ENCODE results near the gene SLCO2A1.

The SLCO2A1 gene

DNA sequence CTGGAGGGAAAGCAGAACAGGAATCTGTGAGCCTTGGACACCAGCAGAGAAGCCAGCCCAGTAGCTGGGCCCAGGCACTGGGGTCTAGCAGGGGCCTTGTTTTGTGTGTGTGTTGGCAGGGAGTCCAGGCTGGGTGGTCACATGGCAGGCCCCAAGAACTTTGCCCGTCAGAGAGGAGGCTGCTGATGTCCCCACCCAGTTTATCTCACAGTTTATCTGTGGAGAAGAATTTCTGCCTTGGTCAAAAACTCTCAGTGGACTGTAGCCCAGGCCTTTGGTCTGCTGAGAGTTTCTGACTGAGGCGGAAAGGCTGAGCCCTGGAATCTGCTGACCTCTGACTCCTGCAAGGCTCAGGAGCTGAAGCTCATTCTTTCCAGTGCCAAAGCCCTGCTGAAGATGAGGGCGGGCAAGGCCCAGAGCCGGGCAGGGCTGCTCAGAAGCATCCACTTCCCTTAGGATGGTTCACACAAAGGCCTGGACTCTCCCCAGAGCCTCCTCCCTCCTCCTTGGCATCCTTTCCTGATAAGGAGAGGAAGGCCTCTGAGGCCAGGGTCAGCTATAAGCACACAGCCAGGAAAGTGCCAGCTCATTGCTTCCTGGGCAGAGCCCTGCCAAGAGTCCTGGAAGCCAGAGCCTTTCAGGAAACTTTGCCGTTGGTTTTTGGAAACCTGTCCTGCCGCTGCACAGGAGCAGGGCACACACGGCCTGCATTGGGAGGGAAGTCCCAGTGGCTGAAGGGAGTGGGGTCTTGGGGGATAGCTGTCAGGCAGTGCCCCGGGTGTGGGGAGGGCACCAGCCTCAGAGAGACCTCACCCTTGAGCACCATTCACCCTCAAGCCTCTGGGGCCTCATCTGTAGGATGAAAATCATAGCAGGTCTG, 37.2 kb upstream of the SLCO2A1 start:
- TF ChIP-seq GLIS3 (CRISPR knock-in tag; IDR thresholded peaks at IDR 0.05) (no peak), ZNF70 (CRISPR knock-in tag; IDR thresholded peaks at IDR 0.05) (no peak), ISL1 (CRISPR knock-in tag; IDR thresholded peaks at IDR 0.05) (no peak), CSDC2 (CRISPR knock-in tag; IDR thresholded peaks at IDR 0.05) (no peak), ZC3H10 (CRISPR knock-in tag; IDR thresholded peaks at IDR 0.05) (no peak), SNAI2 (CRISPR knock-in tag; IDR thresholded peaks at IDR 0.05) (no peak), ZNF565 (CRISPR knock-in tag; conservative IDR thresholded peaks at IDR 0.05; ENCODE audit: low read depth) (no peak), RARB (CRISPR knock-in tag; IDR thresholded peaks at IDR 0.05) (no peak), TOX (CRISPR knock-in tag; IDR thresholded peaks at IDR 0.05; ENCODE audit: borderline replicate concordance) (no peak)
- TF ChIP-seq, protein P1, sequence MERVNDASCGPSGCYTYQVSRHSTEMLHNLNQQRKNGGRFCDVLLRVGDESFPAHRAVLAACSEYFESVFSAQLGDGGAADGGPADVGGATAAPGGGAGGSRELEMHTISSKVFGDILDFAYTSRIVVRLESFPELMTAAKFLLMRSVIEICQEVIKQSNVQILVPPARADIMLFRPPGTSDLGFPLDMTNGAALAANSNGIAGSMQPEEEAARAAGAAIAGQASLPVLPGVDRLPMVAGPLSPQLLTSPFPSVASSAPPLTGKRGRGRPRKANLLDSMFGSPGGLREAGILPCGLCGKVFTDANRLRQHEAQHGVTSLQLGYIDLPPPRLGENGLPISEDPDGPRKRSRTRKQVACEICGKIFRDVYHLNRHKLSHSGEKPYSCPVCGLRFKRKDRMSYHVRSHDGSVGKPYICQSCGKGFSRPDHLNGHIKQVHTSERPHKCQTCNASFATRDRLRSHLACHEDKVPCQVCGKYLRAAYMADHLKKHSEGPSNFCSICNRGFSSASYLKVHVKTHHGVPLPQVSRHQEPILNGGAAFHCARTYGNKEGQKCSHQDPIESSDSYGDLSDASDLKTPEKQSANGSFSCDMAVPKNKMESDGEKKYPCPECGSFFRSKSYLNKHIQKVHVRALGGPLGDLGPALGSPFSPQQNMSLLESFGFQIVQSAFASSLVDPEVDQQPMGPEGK (CRISPR knock-in tag; IDR thresholded peaks at IDR 0.05; ENCODE audit: borderline replicate concordance), result no peak
- TF ChIP-seq, protein P2, sequence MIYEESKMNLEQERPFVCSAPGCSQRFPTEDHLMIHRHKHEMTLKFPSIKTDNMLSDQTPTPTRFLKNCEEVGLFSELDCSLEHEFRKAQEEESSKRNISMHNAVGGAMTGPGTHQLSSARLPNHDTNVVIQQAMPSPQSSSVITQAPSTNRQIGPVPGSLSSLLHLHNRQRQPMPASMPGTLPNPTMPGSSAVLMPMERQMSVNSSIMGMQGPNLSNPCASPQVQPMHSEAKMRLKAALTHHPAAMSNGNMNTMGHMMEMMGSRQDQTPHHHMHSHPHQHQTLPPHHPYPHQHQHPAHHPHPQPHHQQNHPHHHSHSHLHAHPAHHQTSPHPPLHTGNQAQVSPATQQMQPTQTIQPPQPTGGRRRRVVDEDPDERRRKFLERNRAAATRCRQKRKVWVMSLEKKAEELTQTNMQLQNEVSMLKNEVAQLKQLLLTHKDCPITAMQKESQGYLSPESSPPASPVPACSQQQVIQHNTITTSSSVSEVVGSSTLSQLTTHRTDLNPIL (CRISPR knock-in tag; IDR thresholded peaks at IDR 0.05; ENCODE audit: low read depth), result no peak
- TF ChIP-seq, protein P3, sequence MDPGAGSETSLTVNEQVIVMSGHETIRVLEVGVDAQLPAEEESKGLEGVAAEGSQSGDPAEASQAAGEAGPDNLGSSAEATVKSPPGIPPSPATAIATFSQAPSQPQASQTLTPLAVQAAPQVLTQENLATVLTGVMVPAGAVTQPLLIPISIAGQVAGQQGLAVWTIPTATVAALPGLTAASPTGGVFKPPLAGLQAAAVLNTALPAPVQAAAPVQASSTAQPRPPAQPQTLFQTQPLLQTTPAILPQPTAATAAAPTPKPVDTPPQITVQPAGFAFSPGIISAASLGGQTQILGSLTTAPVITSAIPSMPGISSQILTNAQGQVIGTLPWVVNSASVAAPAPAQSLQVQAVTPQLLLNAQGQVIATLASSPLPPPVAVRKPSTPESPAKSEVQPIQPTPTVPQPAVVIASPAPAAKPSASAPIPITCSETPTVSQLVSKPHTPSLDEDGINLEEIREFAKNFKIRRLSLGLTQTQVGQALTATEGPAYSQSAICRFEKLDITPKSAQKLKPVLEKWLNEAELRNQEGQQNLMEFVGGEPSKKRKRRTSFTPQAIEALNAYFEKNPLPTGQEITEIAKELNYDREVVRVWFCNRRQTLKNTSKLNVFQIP (CRISPR knock-in tag; IDR thresholded peaks at IDR 0.05; ENCODE audit: borderline replicate concordance, low read depth), result no peak
- TF ChIP-seq, protein P4, sequence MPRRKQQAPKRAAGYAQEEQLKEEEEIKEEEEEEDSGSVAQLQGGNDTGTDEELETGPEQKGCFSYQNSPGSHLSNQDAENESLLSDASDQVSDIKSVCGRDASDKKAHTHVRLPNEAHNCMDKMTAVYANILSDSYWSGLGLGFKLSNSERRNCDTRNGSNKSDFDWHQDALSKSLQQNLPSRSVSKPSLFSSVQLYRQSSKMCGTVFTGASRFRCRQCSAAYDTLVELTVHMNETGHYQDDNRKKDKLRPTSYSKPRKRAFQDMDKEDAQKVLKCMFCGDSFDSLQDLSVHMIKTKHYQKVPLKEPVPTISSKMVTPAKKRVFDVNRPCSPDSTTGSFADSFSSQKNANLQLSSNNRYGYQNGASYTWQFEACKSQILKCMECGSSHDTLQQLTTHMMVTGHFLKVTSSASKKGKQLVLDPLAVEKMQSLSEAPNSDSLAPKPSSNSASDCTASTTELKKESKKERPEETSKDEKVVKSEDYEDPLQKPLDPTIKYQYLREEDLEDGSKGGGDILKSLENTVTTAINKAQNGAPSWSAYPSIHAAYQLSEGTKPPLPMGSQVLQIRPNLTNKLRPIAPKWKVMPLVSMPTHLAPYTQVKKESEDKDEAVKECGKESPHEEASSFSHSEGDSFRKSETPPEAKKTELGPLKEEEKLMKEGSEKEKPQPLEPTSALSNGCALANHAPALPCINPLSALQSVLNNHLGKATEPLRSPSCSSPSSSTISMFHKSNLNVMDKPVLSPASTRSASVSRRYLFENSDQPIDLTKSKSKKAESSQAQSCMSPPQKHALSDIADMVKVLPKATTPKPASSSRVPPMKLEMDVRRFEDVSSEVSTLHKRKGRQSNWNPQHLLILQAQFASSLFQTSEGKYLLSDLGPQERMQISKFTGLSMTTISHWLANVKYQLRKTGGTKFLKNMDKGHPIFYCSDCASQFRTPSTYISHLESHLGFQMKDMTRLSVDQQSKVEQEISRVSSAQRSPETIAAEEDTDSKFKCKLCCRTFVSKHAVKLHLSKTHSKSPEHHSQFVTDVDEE (CRISPR knock-in tag; IDR thresholded peaks at IDR 0.05), result no peak
- TF ChIP-seq, protein P5, sequence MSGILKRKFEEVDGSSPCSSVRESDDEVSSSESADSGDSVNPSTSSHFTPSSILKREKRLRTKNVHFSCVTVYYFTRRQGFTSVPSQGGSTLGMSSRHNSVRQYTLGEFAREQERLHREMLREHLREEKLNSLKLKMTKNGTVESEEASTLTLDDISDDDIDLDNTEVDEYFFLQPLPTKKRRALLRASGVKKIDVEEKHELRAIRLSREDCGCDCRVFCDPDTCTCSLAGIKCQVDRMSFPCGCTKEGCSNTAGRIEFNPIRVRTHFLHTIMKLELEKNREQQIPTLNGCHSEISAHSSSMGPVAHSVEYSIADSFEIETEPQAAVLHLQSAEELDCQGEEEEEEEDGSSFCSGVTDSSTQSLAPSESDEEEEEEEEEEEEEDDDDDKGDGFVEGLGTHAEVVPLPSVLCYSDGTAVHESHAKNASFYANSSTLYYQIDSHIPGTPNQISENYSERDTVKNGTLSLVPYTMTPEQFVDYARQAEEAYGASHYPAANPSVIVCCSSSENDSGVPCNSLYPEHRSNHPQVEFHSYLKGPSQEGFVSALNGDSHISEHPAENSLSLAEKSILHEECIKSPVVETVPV (CRISPR knock-in tag; IDR thresholded peaks at IDR 0.05), result no peak
- ATAC-seq, result no peak

DNA sequence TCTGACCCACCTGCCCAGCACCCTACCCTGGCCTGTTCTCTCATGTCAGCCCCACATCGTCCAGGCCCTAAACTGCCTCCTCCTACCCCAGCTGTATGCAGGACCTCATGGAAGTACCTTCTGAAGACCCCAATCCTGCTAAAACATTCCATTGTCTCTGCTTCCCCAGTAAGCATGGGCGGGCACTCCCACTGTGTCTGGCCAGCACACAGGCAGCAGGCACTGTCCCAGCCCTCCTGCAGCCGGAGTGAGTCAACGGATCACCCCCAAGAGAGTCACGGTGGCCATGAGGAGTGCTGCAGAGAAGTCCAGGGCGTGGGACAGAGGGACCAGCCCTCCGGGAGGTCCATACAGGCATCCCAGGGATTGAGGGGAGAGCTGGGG, 36.4 kb upstream of the SLCO2A1 start:
- no peak for ATAC-seq
- TF ChIP-seq, protein P4 (CRISPR knock-in tag; IDR thresholded peaks at IDR 0.05), result no peak
- TF ChIP-seq ZNF8 (CRISPR knock-in tag; IDR thresholded peaks at IDR 0.05) (no peak), CSDC2 (CRISPR knock-in tag; IDR thresholded peaks at IDR 0.05) (no peak), ZNF70 (CRISPR knock-in tag; IDR thresholded peaks at IDR 0.05) (no peak), ZNF565 (CRISPR knock-in tag; conservative IDR thresholded peaks at IDR 0.05; ENCODE audit: low read depth) (no peak), TCF4 (CRISPR knock-in tag; IDR thresholded peaks at IDR 0.05; ENCODE audit: borderline replicate concordance) (no peak), TOX (CRISPR knock-in tag; IDR thresholded peaks at IDR 0.05; ENCODE audit: borderline replicate concordance) (no peak), BACH2 (CRISPR knock-in tag; IDR thresholded peaks at IDR 0.05; ENCODE audit: borderline replicate concordance) (no peak)
- TF ChIP-seq, protein P1 (CRISPR knock-in tag; IDR thresholded peaks at IDR 0.05; ENCODE audit: borderline replicate concordance), result no peak
